HCT116 (cell line): ENCODE data around the gene LRFN2. TPM values are rescaled to one million over a fixed set of nuclear protein-coding genes. Genes with fewer than 3 reads are reported as not detected.

Experiments used
- ATAC-seq: fragments of 200-7000 bp; cut with Tn5 transposase; 2 replicates; pipeline ENCODE4 v1.9.1; 2020; ENCODE audit warnings: mild to moderate bottlenecking, moderate library complexity
- BruUV-seq: library from RNA; stranded (reverse); fragments of 400-500 nt; replicated peaks from 2 replicates; lab custom pipeline; 2021; lab: Mats Ljungman, UMichigan
- CTCF ChIA-PET: fragments of 300-600 bp; sonication (Branson Sonifier 250); formaldehyde crosslinking; loops from one replicate; lab custom pipeline; 2021; ENCODE audit warnings: antibody characterized with exemption; lab: Charles Lee
- POLR2A ChIA-PET: fragments of 300-600, 350-600 bp; sonication (Branson Sonifier 250); formaldehyde crosslinking; loops from one replicate; lab custom pipeline; 2021; ENCODE audit warnings: antibody characterized with exemption; lab: Charles Lee
- RAD21 ChIA-PET, 2 experiments: fragments of 300-600 bp; sonication (Branson Sonifier 250); formaldehyde crosslinking; loops; one replicate each; lab custom pipeline; 2023; ENCODE audit warnings: low total read pairs in 2 of 2; ENCODE audit not compliant: uncharacterized antibody in 2 of 2, unreplicated experiment in 2 of 2, low non-redundant PET in 1 of 2; lab: Charles Lee
- DNase-seq: peaks from one replicate; pipeline ENCODE4 v3.0.0-alpha.2; 2010; ENCODE audit warnings: low read depth, low spot score
- H2AFZ ChIP-seq: fragments of 200-600 bp; shearing (Covaris generic), sonication (generic); 2 replicates; pipeline ENCODE4 v1.6.1; 2017; ENCODE audit warnings: low read depth, mixed run types, mixed read lengths, antibody characterized with exemption, low read length; ENCODE audit not compliant: poor library complexity, severe bottlenecking
- H3K27ac ChIP-seq: 2 replicates; pipeline ENCODE4 v1.5.1; 2012; ENCODE audit warnings: low read depth, low read length
- H3K27me3 ChIP-seq: fragments of 200-600 bp; sonication (generic); 2 replicates; pipeline ENCODE4 v1.6.1; 2016; ENCODE audit warnings: mixed run types, low read length, mixed read lengths; ENCODE audit not compliant: insufficient read depth
- H3K36me3 ChIP-seq, 2 experiments: fragments of 200-500 bp in 1 of 2; fragments of 200-600 bp in 1 of 2; sonication (Bioruptor generic) in 1 of 2; sonication (generic) in 1 of 2; 2 replicates each; pipeline versions ENCODE4 v1.5.1 to v1.6.1; 2014 to 2016; ENCODE audit warnings: low read length in 2 of 2, inconsistent platforms in 1 of 2, mixed read lengths in 1 of 2, mixed run types in 1 of 2; ENCODE audit not compliant: insufficient read depth in 2 of 2, control insufficient read depth in 1 of 2
- H3K4me1 ChIP-seq, 2 experiments: fragments of 200-600 bp in 1 of 2; sonication (generic) in 1 of 2; 2 replicates each; pipeline versions ENCODE4 v1.5.1 to v1.6.1; 2012 to 2017; ENCODE audit warnings: low read length in 2 of 2, inconsistent platforms in 1 of 2, mild to moderate bottlenecking in 1 of 2, mixed read lengths in 1 of 2, mixed run types in 1 of 2, moderate library complexity in 1 of 2; ENCODE audit not compliant: insufficient read depth in 2 of 2, control insufficient read depth in 1 of 2
- H3K4me2 ChIP-seq: fragments of 200-600 bp; sonication (generic); 2 replicates; pipeline ENCODE4 v1.6.1; 2017; ENCODE audit warnings: mixed run types, low read length, mixed read lengths
- H3K4me3 ChIP-seq, 2 experiments: fragments of 200-600 bp in 1 of 2; sonication (generic) in 1 of 2; replicated peaks in 1 of 2; 2 replicates each; pipeline ENCODE4 v1.5.1; 2011 to 2016; ENCODE audit warnings: low read length in 2 of 2, control low read depth in 1 of 2, low read depth in 1 of 2, mild to moderate bottlenecking in 1 of 2, mixed read lengths in 1 of 2, mixed run types in 1 of 2
- H3K79me2 ChIP-seq: fragments of 200-600 bp; sonication (generic); 2 replicates; pipeline ENCODE4 v1.6.1; 2017; ENCODE audit warnings: mild to moderate bottlenecking, mixed run types, low read length, moderate library complexity, mixed read lengths; ENCODE audit not compliant: insufficient read depth
- H3K9ac ChIP-seq: fragments of 200-600 bp; sonication (generic); 2 replicates; pipeline ENCODE4 v1.6.1; 2016; ENCODE audit warnings: low read length, mixed read lengths
- H3K9me2 ChIP-seq: fragments of 200-600 bp; sonication (generic), shearing (Covaris generic); 2 replicates; pipeline ENCODE4 v1.6.1; 2017; ENCODE audit warnings: mixed run types, mild to moderate bottlenecking, moderate library complexity; ENCODE audit not compliant: insufficient read depth
- H3K9me3 ChIP-seq, 2 experiments: fragments of 200-500 bp in 1 of 2; fragments of 200-600 bp in 1 of 2; sonication (Bioruptor generic) in 1 of 2; sonication (generic) in 1 of 2; 2 replicates each; pipeline ENCODE4 v1.6.1; 2014 to 2017; ENCODE audit warnings: low read length in 2 of 2, mixed read lengths in 2 of 2, inconsistent platforms in 1 of 2, low read depth in 1 of 2, mild to moderate bottlenecking in 1 of 2, mixed run types in 1 of 2, moderate library complexity in 1 of 2; ENCODE audit not compliant: control insufficient read depth in 1 of 2, insufficient read depth in 1 of 2
- H4K20me1 ChIP-seq: fragments of 200-600 bp; sonication (generic), shearing (Covaris generic); 2 replicates; pipeline ENCODE4 v1.6.1; 2017; ENCODE audit warnings: mixed run types, mild to moderate bottlenecking, moderate library complexity; ENCODE audit not compliant: insufficient read depth
- CBX3 ChIP-seq: IDR thresholded peaks from 2 replicates; pipeline ENCODE4 v1.6.1; 2012; ENCODE audit warnings: low read depth
- EGR1 ChIP-seq: IDR thresholded peaks from 2 replicates; pipeline ENCODE4 v1.6.1; 2012; ENCODE audit warnings: low read depth
- ELF1 ChIP-seq: IDR thresholded peaks from 2 replicates; pipeline ENCODE4 v1.6.1; 2012; ENCODE audit warnings: low read depth, borderline replicate concordance
- EZH2 ChIP-seq: fragments of 200-600 bp; sonication (generic); IDR thresholded peaks from 2 replicates; pipeline ENCODE4 v1.6.1; 2017; ENCODE audit warnings: antibody characterized with exemption, mixed run types
- EZH2phosphoT487 ChIP-seq: fragments of 200-600 bp; IDR thresholded peaks from 2 replicates; pipeline ENCODE4 v1.6.1; 2018; ENCODE audit warnings: antibody characterized with exemption, borderline replicate concordance
- FOSL1 ChIP-seq: IDR thresholded peaks from 2 replicates; pipeline ENCODE4 v1.6.1; 2012; ENCODE audit warnings: low read depth
- POLR2A ChIP-seq: IDR thresholded peaks from 2 replicates; pipeline ENCODE4 v1.7.0; 2011; ENCODE audit warnings: borderline replicate concordance; ENCODE audit not compliant: insufficient read depth, insufficient read length; ENCODE audit errors: extremely low read depth
- SIN3A ChIP-seq: IDR thresholded peaks from 2 replicates; pipeline ENCODE4 v1.6.1; 2012; ENCODE audit warnings: low read depth
- SP1 ChIP-seq: IDR thresholded peaks from 2 replicates; pipeline ENCODE4 v1.6.1; 2012; ENCODE audit warnings: low read depth
- SRF ChIP-seq: IDR thresholded peaks from 2 replicates; pipeline ENCODE4 v1.6.1; 2012; ENCODE audit warnings: low read depth
- TCF7L2 ChIP-seq: IDR thresholded peaks from 2 replicates; pipeline ENCODE4 v1.7.0; 2011; ENCODE audit warnings: borderline replicate concordance, inconsistent platforms; ENCODE audit not compliant: insufficient read depth, insufficient read length; ENCODE audit errors: extremely low read depth
- ZNF274 ChIP-seq: fragments of 200-500 bp; sonication (Bioruptor generic); IDR thresholded peaks from 2 replicates; pipeline ENCODE4 v1.6.1; 2014; ENCODE audit warnings: mild to moderate bottlenecking, low read depth, low read length, inconsistent platforms
- intact Hi-C: fragments of 100-400 bp; cut with micrococcal nuclease; formaldehyde crosslinking; loops from 2 replicates; pipeline ENCODE4 v1.10.0; 2022
- total RNA-seq: library from RNA; stranded (reverse); gene quantifications from one replicate; pipeline ENCODE4 v1.2.1, GENCODE V29; 2021; ENCODE audit not compliant: unreplicated experiment
- TF ChIP-seq, protein P1 (sequence below): IDR thresholded peaks from 2 replicates; pipeline ENCODE4 v1.6.1; 2012; ENCODE audit warnings: low read depth

The LRFN2 gene
- total RNA-seq, 1 experiment from 2014 or later: not detected

DNA sequence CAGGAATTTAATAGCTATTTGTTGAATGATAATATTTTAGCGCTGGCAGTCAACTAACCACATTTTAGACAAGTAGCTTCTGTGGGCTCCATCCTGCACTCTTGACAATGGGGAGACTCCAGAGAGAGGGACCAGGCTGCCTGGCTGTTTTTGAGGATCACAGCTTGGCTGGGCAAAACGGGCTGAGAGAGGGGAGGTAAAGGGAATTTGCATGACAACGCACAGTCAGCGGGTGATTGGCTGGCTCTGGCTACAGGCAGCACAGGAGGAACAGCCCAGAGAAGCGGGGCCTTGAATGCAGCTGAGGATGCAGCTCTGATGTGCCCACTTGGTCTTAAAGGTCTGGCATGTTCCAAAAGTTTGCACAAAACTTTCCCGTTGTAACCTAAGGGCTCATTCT lies 41.2 kb downstream of the LRFN2 start:
- no peak overlapping the region for H3K4me2 ChIP-seq
- TF ChIP-seq TCF7L2 (no peak), SRF (no peak), POLR2A (no peak), ELF1 (no peak), ZNF274 (no peak), SP1 (no peak)
- TF ChIP-seq, all 23 proteins: peak for 0
- Histone ChIP-seq H4K20me1 (no peaks in the 10 kb centered on the region), H2AFZ (no peak overlapping the region), H3K9ac (no peak overlapping the region), H3K79me2 (no peaks in the 10 kb centered on the region), H3K9me2 (no peaks in the 10 kb centered on the region), H3K4me1 (no peaks in the 10 kb centered on the region), H3K27me3 (peaks cover 7% of the 10 kb centered on the region; the same call in 1 of the 2 replicates), H3K36me3 (no peaks in the 10 kb centered on the region), H3K9me3 (no peaks in the 10 kb centered on the region), H3K27ac (no peak overlapping the region), H3K4me3 (no peak overlapping the region)
- ATAC-seq (no peak), DNase-seq (no peak)
- CTCF ChIA-PET: no interaction called here
- RAD21 ChIA-PET: no interaction called here
- POLR2A ChIA-PET: no interaction called here
- no TSS peak for BruUV-seq
- intact Hi-C loops: no loop called here

DNA sequence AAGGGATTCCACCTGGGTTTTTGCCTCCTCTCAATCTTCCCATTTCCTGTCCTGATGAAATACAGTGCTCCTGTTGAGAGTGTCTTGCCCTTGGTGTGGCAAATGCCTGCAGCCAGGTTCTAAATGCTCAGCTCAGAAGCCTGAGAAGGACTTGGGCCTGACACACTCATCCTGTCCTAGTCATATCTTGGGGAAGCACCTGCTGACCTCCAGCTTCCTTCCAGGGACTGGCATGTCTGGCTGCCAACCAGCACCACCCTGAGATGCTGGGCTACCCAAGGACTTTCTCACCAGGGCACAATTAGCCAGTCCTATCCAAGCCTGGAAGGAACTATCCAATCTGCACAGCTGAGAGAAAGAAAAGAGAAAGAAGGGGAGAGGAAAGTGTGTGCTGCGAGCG lies 43.4 kb downstream of the LRFN2 start:
- ChIA-PET POLR2A (no interaction called here), CTCF (no interaction called here), RAD21 (no interaction called here)
- no peaks in the 10 kb centered on the region for H3K36me3 ChIP-seq
- no peak for TF ChIP-seq EZH2phosphoT487
- TF ChIP-seq FOSL1: no peak
- no peak for TF ChIP-seq TCF7L2
- no peak for TF ChIP-seq ZNF274
- TF ChIP-seq SRF: no peak
- no peak for TF ChIP-seq ELF1
- no peak for TF ChIP-seq CBX3
- TF ChIP-seq SIN3A: no peak
- TF ChIP-seq, protein P1, sequence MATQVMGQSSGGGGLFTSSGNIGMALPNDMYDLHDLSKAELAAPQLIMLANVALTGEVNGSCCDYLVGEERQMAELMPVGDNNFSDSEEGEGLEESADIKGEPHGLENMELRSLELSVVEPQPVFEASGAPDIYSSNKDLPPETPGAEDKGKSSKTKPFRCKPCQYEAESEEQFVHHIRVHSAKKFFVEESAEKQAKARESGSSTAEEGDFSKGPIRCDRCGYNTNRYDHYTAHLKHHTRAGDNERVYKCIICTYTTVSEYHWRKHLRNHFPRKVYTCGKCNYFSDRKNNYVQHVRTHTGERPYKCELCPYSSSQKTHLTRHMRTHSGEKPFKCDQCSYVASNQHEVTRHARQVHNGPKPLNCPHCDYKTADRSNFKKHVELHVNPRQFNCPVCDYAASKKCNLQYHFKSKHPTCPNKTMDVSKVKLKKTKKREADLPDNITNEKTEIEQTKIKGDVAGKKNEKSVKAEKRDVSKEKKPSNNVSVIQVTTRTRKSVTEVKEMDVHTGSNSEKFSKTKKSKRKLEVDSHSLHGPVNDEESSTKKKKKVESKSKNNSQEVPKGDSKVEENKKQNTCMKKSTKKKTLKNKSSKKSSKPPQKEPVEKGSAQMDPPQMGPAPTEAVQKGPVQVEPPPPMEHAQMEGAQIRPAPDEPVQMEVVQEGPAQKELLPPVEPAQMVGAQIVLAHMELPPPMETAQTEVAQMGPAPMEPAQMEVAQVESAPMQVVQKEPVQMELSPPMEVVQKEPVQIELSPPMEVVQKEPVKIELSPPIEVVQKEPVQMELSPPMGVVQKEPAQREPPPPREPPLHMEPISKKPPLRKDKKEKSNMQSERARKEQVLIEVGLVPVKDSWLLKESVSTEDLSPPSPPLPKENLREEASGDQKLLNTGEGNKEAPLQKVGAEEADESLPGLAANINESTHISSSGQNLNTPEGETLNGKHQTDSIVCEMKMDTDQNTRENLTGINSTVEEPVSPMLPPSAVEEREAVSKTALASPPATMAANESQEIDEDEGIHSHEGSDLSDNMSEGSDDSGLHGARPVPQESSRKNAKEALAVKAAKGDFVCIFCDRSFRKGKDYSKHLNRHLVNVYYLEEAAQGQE: no peak
- no peak for TF ChIP-seq EGR1
- no peak for TF ChIP-seq EZH2
- H3K4me1 ChIP-seq: no peaks in the 10 kb centered on the region
- H2AFZ ChIP-seq: no peak overlapping the region
- no peaks in the 10 kb centered on the region for H3K9me2 ChIP-seq
- H3K27ac ChIP-seq: no peak overlapping the region
- H3K27me3 ChIP-seq: peaks cover 25% of the 10 kb centered on the region; the same call in 1 of the 2 replicates
- H3K4me3 ChIP-seq: no peak overlapping the region
- ATAC-seq (no peak), DNase-seq (no peak)
- no peak overlapping the region for H3K4me2 ChIP-seq
- no peak overlapping the region for H3K9ac ChIP-seq
- no peaks in the 10 kb centered on the region for H3K9me3 ChIP-seq
- intact Hi-C loops: no loop called here
- no peaks in the 10 kb centered on the region for H4K20me1 ChIP-seq
- no TSS peak for BruUV-seq
- H3K79me2 ChIP-seq: no peaks in the 10 kb centered on the region
